A673 (cell line): ENCODE data around the gene FCN2.

ENCODE experiments used
- CTCF ChIP-seq: fragments of 300-800, 200-600 bp; sonication (generic); conservative IDR thresholded peaks from 2 replicates; pipeline ENCODE4 v1.5.1; 2017; ENCODE audit warnings: low read depth, mild to moderate bottlenecking, antibody characterized with exemption, low read length, moderate library complexity, mixed read lengths
- EZH2 ChIP-seq: fragments of 200-600 bp; sonication (generic); IDR thresholded peaks from 2 replicates; pipeline ENCODE4 v1.6.1; 2017; ENCODE audit warnings: borderline replicate concordance, low read depth, mild to moderate bottlenecking, mixed read lengths, antibody characterized with exemption, low read length; ENCODE audit not compliant: poor library complexity, severe bottlenecking

- no peak for TF ChIP-seq CTCF
- TF ChIP-seq EZH2 = no peak
Observed at GRCh38 chr9:134916161-134916665, 35.6 kb downstream of the FCN2 start.
